Loucy (cell line): ENCODE results near the gene CAPN7.

Source experiments
- EZH2phosphoT487 ChIP-seq: fragments of 200-600 bp; IDR thresholded peaks from 2 replicates; pipeline ENCODE4 v1.6.1; 2018; ENCODE audit warnings: antibody characterized with exemption, mild to moderate bottlenecking, moderate library complexity, borderline replicate concordance
- TF ChIP-seq, protein P1 (sequence below): fragments of 200-600 bp; sonication (generic); conservative IDR thresholded peaks from 2 replicates; pipeline ENCODE4 v1.5.1; 2014; ENCODE audit warnings: mild to moderate bottlenecking, antibody characterized with exemption, low read length

DNA sequence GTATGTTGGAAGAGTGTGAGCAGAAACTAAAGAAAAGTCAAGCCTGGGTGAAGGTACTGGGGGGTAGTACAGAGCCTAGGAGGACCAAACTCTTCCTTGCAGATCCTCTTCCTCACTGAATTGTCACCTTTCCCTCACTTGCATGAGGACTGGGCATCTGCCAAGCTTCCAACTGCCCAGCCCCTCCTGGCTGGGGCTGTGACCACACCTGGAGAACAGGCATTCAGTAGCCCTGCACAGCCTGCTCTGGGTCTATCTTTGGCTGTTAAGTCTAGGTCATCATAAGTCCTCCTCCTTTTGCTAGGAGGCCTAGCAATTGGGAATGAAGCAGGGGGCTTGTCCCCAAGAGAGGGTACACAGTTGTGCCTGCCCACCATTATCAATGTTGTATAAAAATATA lies 55.2 kb downstream of the CAPN7 start:
- TF ChIP-seq EZH2phosphoT487 = no peak
- TF ChIP-seq, protein P1, sequence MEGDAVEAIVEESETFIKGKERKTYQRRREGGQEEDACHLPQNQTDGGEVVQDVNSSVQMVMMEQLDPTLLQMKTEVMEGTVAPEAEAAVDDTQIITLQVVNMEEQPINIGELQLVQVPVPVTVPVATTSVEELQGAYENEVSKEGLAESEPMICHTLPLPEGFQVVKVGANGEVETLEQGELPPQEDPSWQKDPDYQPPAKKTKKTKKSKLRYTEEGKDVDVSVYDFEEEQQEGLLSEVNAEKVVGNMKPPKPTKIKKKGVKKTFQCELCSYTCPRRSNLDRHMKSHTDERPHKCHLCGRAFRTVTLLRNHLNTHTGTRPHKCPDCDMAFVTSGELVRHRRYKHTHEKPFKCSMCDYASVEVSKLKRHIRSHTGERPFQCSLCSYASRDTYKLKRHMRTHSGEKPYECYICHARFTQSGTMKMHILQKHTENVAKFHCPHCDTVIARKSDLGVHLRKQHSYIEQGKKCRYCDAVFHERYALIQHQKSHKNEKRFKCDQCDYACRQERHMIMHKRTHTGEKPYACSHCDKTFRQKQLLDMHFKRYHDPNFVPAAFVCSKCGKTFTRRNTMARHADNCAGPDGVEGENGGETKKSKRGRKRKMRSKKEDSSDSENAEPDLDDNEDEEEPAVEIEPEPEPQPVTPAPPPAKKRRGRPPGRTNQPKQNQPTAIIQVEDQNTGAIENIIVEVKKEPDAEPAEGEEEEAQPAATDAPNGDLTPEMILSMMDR = no peak
